CD14-positive monocyte (primary cell): Measurements from ENCODE around the gene RPA3. TPM values are rescaled to one million over a fixed set of nuclear protein-coding genes. Genes with fewer than 3 reads are reported as not detected.

Source experiments
- DNase-seq, 3 donors: peaks; one replicate each; pipeline ENCODE4 v3.0.0-alpha.2; 2011 to 2022
- H2AFZ ChIP-seq: 2 replicates; pipeline ENCODE4 v1.6.0; 2012; ENCODE audit warnings: mild to moderate bottlenecking, low read depth, low read length, inconsistent platforms; ENCODE audit not compliant: insufficient read depth, poor library complexity, severe bottlenecking
- H3K27ac ChIP-seq, 2 donors: 1 replicate in 1 of 2; 2 replicates in 1 of 2; pipeline ENCODE4 v1.5.1; 2012 to 2013; ENCODE audit warnings: low read length in 2 of 2, control low read depth in 1 of 2, inconsistent platforms in 1 of 2, low read depth in 1 of 2, mild to moderate bottlenecking in 1 of 2
- H3K27me3 ChIP-seq, 2 donors: one replicate each; pipeline versions ENCODE4 v1.6.0 to v1.6.1; 2011 to 2013; ENCODE audit warnings: low read length in 2 of 2; ENCODE audit not compliant: control insufficient read depth in 2 of 2, insufficient read depth in 2 of 2
- H3K36me3 ChIP-seq, 2 donors: replicated peaks in 1 of 2; 1 replicate in 1 of 2; 2 replicates in 1 of 2; pipeline versions ENCODE4 v1.5.1 to v1.6.1; 2012 to 2013; ENCODE audit warnings: low read length in 2 of 2, control low read depth in 1 of 2, inconsistent platforms in 1 of 2, mild to moderate bottlenecking in 1 of 2; ENCODE audit not compliant: insufficient read depth in 2 of 2, control insufficient read depth in 1 of 2
- H3K4me1 ChIP-seq, 2 donors: 1 replicate in 1 of 2; 2 replicates in 1 of 2; pipeline versions ENCODE4 v1.5.1 to v1.6.1; 2012 to 2013; ENCODE audit warnings: low read length in 2 of 2, control low read depth in 1 of 2, inconsistent platforms in 1 of 2, mild to moderate bottlenecking in 1 of 2, moderate library complexity in 1 of 2; ENCODE audit not compliant: insufficient read depth in 2 of 2, control insufficient read depth in 1 of 2
- H3K4me2 ChIP-seq: replicated peaks from 2 replicates; pipeline ENCODE3; 2012; ENCODE audit warnings: low read length, moderate library complexity, mild to moderate bottlenecking; ENCODE audit not compliant: poor library complexity, severe bottlenecking; ENCODE audit errors: extremely low read depth
- H3K4me3 ChIP-seq, 3 experiments: fragments of 200-600 bp in 1 of 3; sonication (generic) in 1 of 3; replicated peaks in 1 of 3; 1 replicate in 2 of 3; 2 replicates in 1 of 3; pipeline ENCODE4 v1.5.1; 2011 to 2013; ENCODE audit warnings: low read length in 3 of 3, mild to moderate bottlenecking in 3 of 3, control low read depth in 2 of 3, low read depth in 2 of 3, inconsistent platforms in 1 of 3, moderate library complexity in 1 of 3
- H3K79me2 ChIP-seq: 2 replicates; pipeline ENCODE4 v1.6.0; 2012; ENCODE audit warnings: mild to moderate bottlenecking, control low read depth, inconsistent platforms, low read length, moderate library complexity; ENCODE audit not compliant: insufficient read depth
- H3K9ac ChIP-seq: 2 replicates; pipeline ENCODE4 v1.6.0; 2017; ENCODE audit warnings: low read length, mild to moderate bottlenecking; ENCODE audit not compliant: insufficient read depth, poor library complexity, severe bottlenecking
- H3K9me3 ChIP-seq, 2 donors: replicated peaks in 1 of 2; 1 replicate in 1 of 2; 2 replicates in 1 of 2; pipeline versions ENCODE4 v1.5.1 to v1.6.1; 2012 to 2013; ENCODE audit warnings: low read length in 2 of 2, control low read depth in 1 of 2; ENCODE audit not compliant: control insufficient read depth in 1 of 2, insufficient read depth in 1 of 2
- H4K20me1 ChIP-seq: 2 replicates; pipeline ENCODE4 v1.6.0; 2012; ENCODE audit warnings: mild to moderate bottlenecking, low read length, control low read depth, moderate library complexity; ENCODE audit not compliant: insufficient read depth
- H3K27ac Mint-ChIP-seq, 7 donors: one replicate each; pipeline ENCODE4 v1.8.0; 2020; ENCODE audit warnings: mild to moderate bottlenecking in 7 of 7, mixed read lengths in 7 of 7, moderate library complexity in 6 of 7, inconsistent platforms in 2 of 7
- H3K27me3 Mint-ChIP-seq, 3 donors: one replicate each; pipeline ENCODE4 v1.8.0; 2021 to 2022; ENCODE audit warnings: low read depth in 3 of 3, mild to moderate bottlenecking in 3 of 3, mixed read lengths in 3 of 3, moderate library complexity in 3 of 3, inconsistent platforms in 1 of 3
- H3K36me3 Mint-ChIP-seq, 2 donors: one replicate each; pipeline ENCODE4 v1.8.0; 2020; ENCODE audit warnings: mixed read lengths in 2 of 2, inconsistent platforms in 1 of 2, mild to moderate bottlenecking in 1 of 2
- H3K4me1 Mint-ChIP-seq: one replicate; pipeline ENCODE4 v1.8.0; 2020; ENCODE audit warnings: mild to moderate bottlenecking, mixed read lengths
- H3K4me3 Mint-ChIP-seq, 2 donors: one replicate each; pipeline ENCODE4 v1.8.0; 2020; ENCODE audit warnings: mild to moderate bottlenecking in 2 of 2, mixed read lengths in 2 of 2, moderate library complexity in 1 of 2
- H3K9me3 Mint-ChIP-seq, 7 donors: one replicate each; pipeline ENCODE4 v1.8.0; 2020 to 2022; ENCODE audit warnings: mixed read lengths in 7 of 7, mild to moderate bottlenecking in 6 of 7, moderate library complexity in 6 of 7, inconsistent platforms in 2 of 7
- CTCF ChIP-seq: fragments of 200-600 bp; IDR thresholded peaks from one replicate; pipeline ENCODE4 v1.8.0; 2022; ENCODE audit warnings: antibody characterized with exemption, mild to moderate bottlenecking
- WGBS: methylation state at CpG from one replicate; pipeline ENCODE4 v1.1.5; 2013; ENCODE audit warnings: missing lambda C conversion rate; ENCODE audit not compliant: insufficient coverage; 5-methylcytosine and 5-hydroxymethylcytosine counted together
- intact Hi-C, 2 donors: fragments of 100-400 bp; cut with micrococcal nuclease; formaldehyde crosslinking; loops; one replicate each; pipeline versions ENCODE4 v1.15.0 to v1.15.1; 2023
- polyA plus RNA-seq, 3 donors: library from polyadenylated mRNA; depleted of rRNA in 1 of 3; unstranded in 2 of 3; stranded (reverse) in 1 of 3; fragments of 300-500 nt in 2 of 3; fragments of >200 nt in 1 of 3; fragmentation: Illumina TruSeq in 2 of 3; gene quantifications; 1 replicate in 2 of 3; 2 replicates in 1 of 3; pipeline ENCODE4 v1.2.3, GENCODE V29; 2012 to 2021

Gene RPA3
- polyA plus RNA-seq, 3 donors, result 6.2 to 50.5 (median 44.7) TPM

GRCh38 chr7:7740037-7740355, 21.6 kb upstream of the RPA3 start:
- intact Hi-C loops, result no loop called here

GRCh38 chr7:7739204-7740036, 21.0 kb upstream of the RPA3 start:
- no peaks in the 10 kb centered on the region for H3K9me3 ChIP-seq
- no CpG with 5 or more reads among the region's 4 CpGs for WGBS
- H3K9ac ChIP-seq, result no peak overlapping the region
- no peaks in the 10 kb centered on the region for H3K9me3 Mint-ChIP-seq
- no peaks in the 10 kb centered on the region for H4K20me1 ChIP-seq
- no peak overlapping the region for H3K4me2 ChIP-seq
- no peaks in the 10 kb centered on the region for H3K4me1 Mint-ChIP-seq
- H3K27me3 Mint-ChIP-seq, result no peaks in the 10 kb centered on the region
- H3K27ac Mint-ChIP-seq, result no peak overlapping the region
- H3K36me3 Mint-ChIP-seq, result no peaks in the 10 kb centered on the region
- intact Hi-C loops, result no loop called here
- no peak for DNase-seq
- H3K36me3 ChIP-seq, result no peaks in the 10 kb centered on the region
- H2AFZ ChIP-seq, result no peak overlapping the region
- no peak for TF ChIP-seq CTCF
- no peak overlapping the region for H3K4me3 Mint-ChIP-seq
- H3K79me2 ChIP-seq, result no peaks in the 10 kb centered on the region
- no peak overlapping the region for H3K27ac ChIP-seq
- H3K4me3 ChIP-seq, result no peak overlapping the region
- H3K27me3 ChIP-seq, result no peaks in the 10 kb centered on the region
- no peaks in the 10 kb centered on the region for H3K4me1 ChIP-seq

More at GRCh38 chr7:7740037-7740355, 21.6 kb upstream of the RPA3 start:
- Mint-ChIP-seq H3K9me3 (no peaks in the 10 kb centered on the region), H3K27me3 (no peaks in the 10 kb centered on the region), H3K4me3 (no peak overlapping the region), H3K4me1 (no peaks in the 10 kb centered on the region), H3K36me3 (no peaks in the 10 kb centered on the region), H3K27ac (no peak overlapping the region)
- TF ChIP-seq CTCF, result no peak
- Histone ChIP-seq H3K36me3 (no peaks in the 10 kb centered on the region), H3K4me1 (no peaks in the 10 kb centered on the region), H3K27me3 (no peaks in the 10 kb centered on the region), H3K4me2 (no peak overlapping the region), H3K9ac (no peak overlapping the region), H2AFZ (no peak overlapping the region), H4K20me1 (no peaks in the 10 kb centered on the region), H3K4me3 (no peak overlapping the region), H3K27ac (no peak overlapping the region), H3K9me3 (no peaks in the 10 kb centered on the region), H3K79me2 (no peaks in the 10 kb centered on the region)
- no peak for DNase-seq
- WGBS, result no CpG with 5 or more reads among the region's 2 CpGs
